GM18868 (cell line): ENCODE data around the gene HNRNPR.

Source experiments
- ATAC-seq: cut with Tn5 transposase; IDR thresholded peaks from one replicate; pipeline ENCODE4 v1.9.1; 2021; ENCODE audit warnings: mild to moderate bottlenecking, moderate library complexity; ENCODE audit not compliant: unreplicated experiment

Gene HNRNPR

GRCh38 chr1:23369335-23370013 lies 25.4 kb upstream of the HNRNPR start, which contains the start of gene ZNF436:
ZNF436 (minus strand) TSS chr1:23369836; CDS start chr1:23368005, 1,831 bp downstream.
- ATAC-seq, result no peak

- peak; percentile 57 for ATAC-seq
These were observed 24.7 kb upstream of the HNRNPR start for GRCh38 chr1:23368562-23369334.

GRCh38 chr1:23367791-23368561 lies 23.9 kb upstream of the HNRNPR start:
- peak; percentile 93 for ATAC-seq

- ATAC-seq, result no peak
These were observed 23.3 kb upstream of the HNRNPR start for GRCh38 chr1:23367451-23367790.

- ATAC-seq, result no peak
These were observed 22.5 kb upstream of the HNRNPR start for GRCh38 chr1:23366598-23366997.

GRCh38 chr1:23366146-23366545 lies 22.1 kb upstream of the HNRNPR start:
- no peak for ATAC-seq

- no peak for ATAC-seq
These were observed 18.2 kb upstream of the HNRNPR start for GRCh38 chr1:23362218-23362713.

- ATAC-seq, result no peak
These were observed 14.3 kb upstream of the HNRNPR start for GRCh38 chr1:23358310-23358875.

- no peak for ATAC-seq
These were observed 13.2 kb upstream of the HNRNPR start for GRCh38 chr1:23357138-23357908.

GRCh38 chr1:23356471-23357137 lies 12.5 kb upstream of the HNRNPR start:
- no peak for ATAC-seq

GRCh38 chr1:23354245-23354644 lies 10.2 kb upstream of the HNRNPR start:
- no peak for ATAC-seq

GRCh38 chr1:23352096-23352695 lies 8.1 kb upstream of the HNRNPR start:
- ATAC-seq, result no peak

- no peak for ATAC-seq
These were observed 1.8 kb upstream of the HNRNPR start for GRCh38 chr1:23345920-23346319.

GRCh38 chr1:23344987-23345472 lies 946 bp upstream of the HNRNPR start:
- ATAC-seq, result no peak

GRCh38 chr1:23343221-23344110 lies 618 bp downstream of the HNRNPR start:
- peak; percentile 9 for ATAC-seq

GRCh38 chr1:23341931-23342692 lies 2.0 kb downstream of the HNRNPR start:
- ATAC-seq, result no peak

GRCh38 chr1:23339632-23340031 lies 4.5 kb downstream of the HNRNPR start:
- ATAC-seq, result no peak

- ATAC-seq, result no peak
These were observed 6.2 kb downstream of the HNRNPR start for GRCh38 chr1:23337869-23338268.
